Activated CD8-positive, alpha-beta memory T cell treated with anti-CD3 and anti-CD28 coated beads, Interleukin-2, amount 50 U/mL, for 1 hour (primary cell): ENCODE measurements around the gene ALPI.

Experiments used
- DNase-seq: peaks from one replicate; pipeline ENCODE4 v3.0.0-alpha.2; 2020; ENCODE audit errors: extremely low read depth

The ALPI gene

GRCh38 chr2:232460171-232460570, 4.2 kb downstream of the ALPI start:
- no peak for DNase-seq

GRCh38 chr2:232463701-232464543, 8.0 kb downstream of the ALPI start:
- DNase-seq, result no peak

- DNase-seq, result no peak
Observed at GRCh38 chr2:232464544-232464885, 8.6 kb downstream of the ALPI start.

- DNase-seq, result no peak
Observed at GRCh38 chr2:232465061-232465460, 9.1 kb downstream of the ALPI start.

- no peak for DNase-seq
Observed at GRCh38 chr2:232466221-232466620, 10.3 kb downstream of the ALPI start.

- DNase-seq, result no peak
Observed at GRCh38 chr2:232473467-232473890, 17.5 kb downstream of the ALPI start.

GRCh38 chr2:232476045-232476444, 20.1 kb downstream of the ALPI start:
- no peak for DNase-seq

GRCh38 chr2:232476791-232477190, 20.8 kb downstream of the ALPI start:
- DNase-seq, result no peak

GRCh38 chr2:232477751-232478510, 22.0 kb downstream of the ALPI start:
- DNase-seq, result no peak

GRCh38 chr2:232478571-232479340, 22.8 kb downstream of the ALPI start:
- DNase-seq, result no peak

GRCh38 chr2:232479341-232480200, 23.6 kb downstream of the ALPI start:
- DNase-seq, result no peak

GRCh38 chr2:232480201-232481190, 24.5 kb downstream of the ALPI start:
- DNase-seq, result no peak

- no peak for DNase-seq
Observed at GRCh38 chr2:232481322-232482140, 25.6 kb downstream of the ALPI start.

- no peak for DNase-seq
Observed at GRCh38 chr2:232482301-232483238, 26.6 kb downstream of the ALPI start.

- no peak for DNase-seq
Observed at GRCh38 chr2:232483311-232483922, 27.5 kb downstream of the ALPI start.

GRCh38 chr2:232483923-232484627, 28.1 kb downstream of the ALPI start:
- no peak for DNase-seq
